HepG2 (cell line): ENCODE measurements around the gene ADARB2.

Experiments used
- BHLHE40 ChIP-seq: IDR thresholded peaks from 2 replicates; pipeline ENCODE4 v1.6.1; 2011; ENCODE audit warnings: low read length, improper control_type of control experiment
- NFE2L1 ChIP-seq: sonication (generic); formaldehyde crosslinking; IDR thresholded peaks from 2 replicates; pipeline ENCODE4 v1.4.0; 2020; ENCODE audit warnings: missing genetic modification reagents, mild to moderate bottlenecking, borderline replicate concordance
- ZNF274 ChIP-seq: sonication (generic); formaldehyde crosslinking; IDR thresholded peaks from 2 replicates; pipeline ENCODE4 v1.5.1; 2020; ENCODE audit warnings: mild to moderate bottlenecking, missing genetic modification reagents
- TF ChIP-seq, protein P1 (sequence below): IDR thresholded peaks from 2 replicates; pipeline ENCODE4 v1.6.1; 2018; ENCODE audit warnings: missing genetic modification reagents
- TF ChIP-seq, protein P2 (sequence below): sonication (generic); formaldehyde crosslinking; IDR thresholded peaks from 2 replicates; pipeline ENCODE4 v1.5.0; 2020; ENCODE audit warnings: mild to moderate bottlenecking, missing genetic modification reagents, moderate library complexity
- TF ChIP-seq, protein P3 (sequence below), 2 experiments: sonication (generic) in 1 of 2; formaldehyde crosslinking in 1 of 2; IDR thresholded peaks; 2 replicates each; pipeline versions ENCODE4 v1.5.1 to v1.6.1; 2011 to 2020; ENCODE audit warnings: borderline replicate concordance in 1 of 2, low read depth in 1 of 2, low read length in 1 of 2, mild to moderate bottlenecking in 1 of 2, missing genetic modification reagents in 1 of 2, moderate library complexity in 1 of 2

DNA sequence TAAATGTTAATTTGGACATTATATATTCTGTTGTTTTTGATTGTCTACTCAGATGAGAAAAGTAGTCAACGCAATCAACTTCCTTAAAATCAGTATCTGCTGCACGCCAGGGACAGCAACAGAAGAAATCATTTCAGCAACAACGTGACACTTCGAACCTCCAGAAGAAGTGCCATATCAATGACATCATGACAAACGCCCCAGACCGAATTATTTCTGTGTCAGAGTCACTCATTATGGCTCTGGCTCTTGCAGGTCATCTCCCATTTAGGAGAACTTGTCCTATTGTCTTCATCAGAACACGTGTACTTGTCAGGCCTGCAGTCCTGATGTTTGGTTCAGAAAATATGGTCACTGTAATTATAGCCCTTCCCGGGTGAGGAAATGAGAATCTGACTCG lies 276.3 kb downstream of the ADARB2 start:
- TF ChIP-seq, protein P1, sequence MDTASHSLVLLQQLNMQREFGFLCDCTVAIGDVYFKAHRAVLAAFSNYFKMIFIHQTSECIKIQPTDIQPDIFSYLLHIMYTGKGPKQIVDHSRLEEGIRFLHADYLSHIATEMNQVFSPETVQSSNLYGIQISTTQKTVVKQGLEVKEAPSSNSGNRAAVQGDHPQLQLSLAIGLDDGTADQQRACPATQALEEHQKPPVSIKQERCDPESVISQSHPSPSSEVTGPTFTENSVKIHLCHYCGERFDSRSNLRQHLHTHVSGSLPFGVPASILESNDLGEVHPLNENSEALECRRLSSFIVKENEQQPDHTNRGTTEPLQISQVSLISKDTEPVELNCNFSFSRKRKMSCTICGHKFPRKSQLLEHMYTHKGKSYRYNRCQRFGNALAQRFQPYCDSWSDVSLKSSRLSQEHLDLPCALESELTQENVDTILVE (CRISPR knock-in tag), result no peak
- TF ChIP-seq, protein P2, sequence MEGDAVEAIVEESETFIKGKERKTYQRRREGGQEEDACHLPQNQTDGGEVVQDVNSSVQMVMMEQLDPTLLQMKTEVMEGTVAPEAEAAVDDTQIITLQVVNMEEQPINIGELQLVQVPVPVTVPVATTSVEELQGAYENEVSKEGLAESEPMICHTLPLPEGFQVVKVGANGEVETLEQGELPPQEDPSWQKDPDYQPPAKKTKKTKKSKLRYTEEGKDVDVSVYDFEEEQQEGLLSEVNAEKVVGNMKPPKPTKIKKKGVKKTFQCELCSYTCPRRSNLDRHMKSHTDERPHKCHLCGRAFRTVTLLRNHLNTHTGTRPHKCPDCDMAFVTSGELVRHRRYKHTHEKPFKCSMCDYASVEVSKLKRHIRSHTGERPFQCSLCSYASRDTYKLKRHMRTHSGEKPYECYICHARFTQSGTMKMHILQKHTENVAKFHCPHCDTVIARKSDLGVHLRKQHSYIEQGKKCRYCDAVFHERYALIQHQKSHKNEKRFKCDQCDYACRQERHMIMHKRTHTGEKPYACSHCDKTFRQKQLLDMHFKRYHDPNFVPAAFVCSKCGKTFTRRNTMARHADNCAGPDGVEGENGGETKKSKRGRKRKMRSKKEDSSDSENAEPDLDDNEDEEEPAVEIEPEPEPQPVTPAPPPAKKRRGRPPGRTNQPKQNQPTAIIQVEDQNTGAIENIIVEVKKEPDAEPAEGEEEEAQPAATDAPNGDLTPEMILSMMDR, result no peak
- TF ChIP-seq ZNF274 (no peak), BHLHE40 (no peak), NFE2L1 (CRISPR knock-in tag) (no peak)
- TF ChIP-seq, protein P3, sequence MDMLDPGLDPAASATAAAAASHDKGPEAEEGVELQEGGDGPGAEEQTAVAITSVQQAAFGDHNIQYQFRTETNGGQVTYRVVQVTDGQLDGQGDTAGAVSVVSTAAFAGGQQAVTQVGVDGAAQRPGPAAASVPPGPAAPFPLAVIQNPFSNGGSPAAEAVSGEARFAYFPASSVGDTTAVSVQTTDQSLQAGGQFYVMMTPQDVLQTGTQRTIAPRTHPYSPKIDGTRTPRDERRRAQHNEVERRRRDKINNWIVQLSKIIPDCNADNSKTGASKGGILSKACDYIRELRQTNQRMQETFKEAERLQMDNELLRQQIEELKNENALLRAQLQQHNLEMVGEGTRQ (IDR thresholded peaks at IDR 0.05; ENCODE audit: low read depth, low read length), result no peak
- TF ChIP-seq, protein P3 (CRISPR knock-in tag; IDR thresholded peaks at IDR 0.05; ENCODE audit: borderline replicate concordance), result no peak
